GM21381 (cell line): ENCODE data around the gene S1PR1.

Source experiments
- ATAC-seq: cut with Tn5 transposase; IDR thresholded peaks from one replicate; pipeline ENCODE4 v1.9.1; 2021; ENCODE audit warnings: mild to moderate bottlenecking, moderate library complexity; ENCODE audit not compliant: unreplicated experiment

Gene S1PR1

GRCh38 chr1:101244842-101245241, 8.0 kb downstream of the S1PR1 start:
- no peak for ATAC-seq

GRCh38 chr1:101245246-101245927, 8.6 kb downstream of the S1PR1 start:
- ATAC-seq: no peak

GRCh38 chr1:101247404-101248287, 10.8 kb downstream of the S1PR1 start:
- peak; percentile 89 for ATAC-seq

GRCh38 chr1:101250222-101250621, 13.4 kb downstream of the S1PR1 start:
- ATAC-seq: no peak

- ATAC-seq: no peak
Measured at GRCh38 chr1:101250656-101251272, 13.9 kb downstream of the S1PR1 start.

GRCh38 chr1:101251504-101251903, 14.7 kb downstream of the S1PR1 start:
- ATAC-seq: no peak

GRCh38 chr1:101253976-101254674, 17.3 kb downstream of the S1PR1 start:
- ATAC-seq: no peak

GRCh38 chr1:101257500-101258325, 20.9 kb downstream of the S1PR1 start:
- ATAC-seq: peak; percentile 95

- no peak for ATAC-seq
Measured at GRCh38 chr1:101259744-101260148, 22.9 kb downstream of the S1PR1 start.

GRCh38 chr1:101260556-101261350, 23.9 kb downstream of the S1PR1 start:
- no peak for ATAC-seq

- no peak for ATAC-seq
Measured at GRCh38 chr1:101261623-101262022, 24.8 kb downstream of the S1PR1 start.

GRCh38 chr1:101262060-101262459, 25.2 kb downstream of the S1PR1 start:
- ATAC-seq: no peak

GRCh38 chr1:101262630-101263348, 26.0 kb downstream of the S1PR1 start:
- ATAC-seq: no peak

GRCh38 chr1:101264697-101265096, 27.9 kb downstream of the S1PR1 start:
- ATAC-seq: no peak

GRCh38 chr1:101265684-101266083, 28.9 kb downstream of the S1PR1 start:
- ATAC-seq: no peak

- no peak for ATAC-seq
Measured at GRCh38 chr1:101267082-101267481, 30.3 kb downstream of the S1PR1 start.

- no peak for ATAC-seq
Measured at GRCh38 chr1:101268893-101269292, 32.1 kb downstream of the S1PR1 start.

GRCh38 chr1:101275672-101276071, 38.9 kb downstream of the S1PR1 start:
- no peak for ATAC-seq

GRCh38 chr1:101276818-101277217, 40.0 kb downstream of the S1PR1 start:
- no peak for ATAC-seq
